ENCODE data around the gene TSPAN11.
A peak's percentile ranks its signal among the peaks of the same experiment; 100 is the strongest.

Gene TSPAN11

GRCh38 chr12:30953951-30954751, 27.6 kb downstream of the TSPAN11 start:
- FAIRE-seq (no peak), DNase-seq (ENCODE audit: insufficient read length, low spot score) (no peak)

DNA sequence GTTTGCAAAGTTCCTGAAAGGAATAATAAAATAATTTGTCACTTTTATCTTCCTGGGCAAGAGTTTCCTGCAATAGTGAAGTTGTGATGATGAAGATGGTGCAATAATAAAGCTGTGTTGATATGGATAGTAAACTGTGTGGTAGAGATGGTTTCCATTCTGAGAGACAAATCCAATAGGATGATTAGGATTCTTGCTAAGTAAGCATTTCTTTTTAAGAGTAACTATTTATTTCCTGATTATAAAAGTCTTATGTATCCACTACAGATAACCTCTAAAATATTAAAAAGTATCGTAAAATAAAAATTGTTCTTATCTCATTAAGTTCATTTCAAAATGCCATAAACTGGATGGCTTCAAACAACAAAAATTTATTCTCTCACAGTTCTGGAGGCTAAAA, 28.7 kb downstream of the TSPAN11 start:
- FAIRE-seq (no peak), DNase-seq (ENCODE audit: insufficient read length, low spot score) (no peak)

DNA sequence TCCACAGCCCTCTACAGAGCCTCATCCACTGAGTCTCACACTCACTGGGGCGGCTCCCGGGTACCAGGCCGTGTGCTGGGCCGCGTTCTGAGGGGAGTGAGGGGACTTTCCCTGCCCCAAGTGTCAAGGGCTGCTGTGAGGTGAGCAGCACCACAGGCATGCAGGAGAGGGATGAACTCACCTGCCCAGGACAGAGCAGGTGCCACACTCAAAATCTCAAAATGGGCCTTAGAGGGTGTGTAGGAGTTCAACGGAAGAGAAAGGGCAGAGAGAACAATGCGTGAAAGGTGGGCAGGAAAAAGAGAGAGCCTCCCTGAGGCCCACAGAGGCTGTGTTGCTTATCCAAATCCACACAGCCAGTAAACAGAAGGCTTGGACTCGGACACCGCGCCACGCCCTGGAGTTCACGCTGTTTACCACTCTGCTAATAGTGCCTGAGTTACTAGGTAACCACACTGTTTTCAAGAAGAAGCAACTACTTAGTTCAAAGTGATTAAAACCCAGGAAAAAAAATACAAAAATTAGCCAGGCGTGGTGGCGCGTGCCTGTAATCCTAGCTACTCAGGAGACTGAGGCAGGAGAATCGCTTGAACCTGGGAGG, 32.7 kb downstream of the TSPAN11 start:
- FAIRE-seq (no peak), DNase-seq (ENCODE audit: insufficient read length, low spot score) (no peak)

DNA sequence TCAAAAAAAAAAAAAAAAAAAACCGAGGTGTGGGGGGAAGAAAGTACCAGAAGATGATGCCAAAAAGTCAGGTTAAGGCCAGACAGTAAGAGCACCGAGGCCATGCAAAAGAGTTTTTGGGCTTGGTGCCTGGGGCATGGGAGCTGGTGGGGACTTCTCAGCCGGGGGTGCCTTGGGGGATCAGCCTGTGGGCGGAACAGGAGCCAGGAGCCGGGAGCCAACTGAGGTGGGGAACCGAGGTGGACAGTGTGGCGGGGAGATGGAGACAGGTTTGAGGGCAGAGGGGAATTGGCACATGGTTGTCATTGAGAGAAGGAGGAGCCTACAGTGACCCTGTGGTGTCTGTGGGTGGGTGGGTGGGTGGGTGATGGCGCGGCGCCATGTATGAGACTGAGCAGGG, 33.2 kb downstream of the TSPAN11 start:
- DNase-seq (ENCODE audit: insufficient read length, low spot score) (no peak), FAIRE-seq (no peak)

DNA sequence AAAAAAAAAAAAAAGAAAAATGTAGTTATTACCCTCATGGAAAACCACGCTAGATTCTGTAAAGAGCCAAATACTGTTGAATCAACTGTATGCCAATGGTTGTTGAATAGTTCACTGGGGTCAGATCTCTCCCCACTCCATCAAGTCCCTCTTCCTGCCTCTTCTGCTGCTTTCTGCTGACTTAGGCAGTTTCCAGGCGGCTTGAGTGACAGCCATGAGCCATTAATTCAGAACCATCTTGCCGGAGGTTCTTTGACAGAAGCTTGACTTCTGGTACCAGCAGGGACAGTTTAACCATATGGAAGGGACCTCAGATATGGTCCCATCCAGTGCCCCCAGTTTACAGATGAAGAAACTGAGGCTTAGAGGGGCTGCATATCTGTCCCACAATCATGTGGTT, 34.5 kb downstream of the TSPAN11 start:
- FAIRE-seq = no peak

DNA sequence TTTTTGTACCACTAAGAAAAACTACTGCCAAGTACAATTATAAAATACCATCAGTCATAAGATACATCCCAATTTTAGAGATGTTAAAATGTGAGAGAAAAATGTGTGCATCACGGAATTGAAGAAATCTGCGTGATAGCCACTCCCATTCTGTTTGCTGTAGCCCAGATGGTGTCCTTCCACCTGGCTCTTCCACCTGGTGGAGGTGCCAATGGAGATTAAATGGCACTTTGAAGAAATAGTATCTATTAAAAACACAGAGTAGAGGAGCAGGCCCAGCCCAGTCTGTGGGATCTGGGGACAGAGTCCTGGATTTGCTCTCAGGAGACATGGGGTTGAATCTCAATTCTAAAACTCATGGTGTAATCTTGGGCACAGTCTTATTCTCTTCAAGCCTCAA, 35.5 kb downstream of the TSPAN11 start:
- FAIRE-seq = no peak
- DNase-seq (ENCODE audit: insufficient read length, low spot score) = no peak

More for the DNA sequence above, 34.5 kb downstream of the TSPAN11 start:
- DNase-seq (ENCODE audit: insufficient read length, low spot score) = no peak

- no peak for FAIRE-seq
- no peak for DNase-seq (ENCODE audit: insufficient read length, low spot score)
Observed at GRCh38 chr12:30963709-30964564, 37.4 kb downstream of the TSPAN11 start.

DNA sequence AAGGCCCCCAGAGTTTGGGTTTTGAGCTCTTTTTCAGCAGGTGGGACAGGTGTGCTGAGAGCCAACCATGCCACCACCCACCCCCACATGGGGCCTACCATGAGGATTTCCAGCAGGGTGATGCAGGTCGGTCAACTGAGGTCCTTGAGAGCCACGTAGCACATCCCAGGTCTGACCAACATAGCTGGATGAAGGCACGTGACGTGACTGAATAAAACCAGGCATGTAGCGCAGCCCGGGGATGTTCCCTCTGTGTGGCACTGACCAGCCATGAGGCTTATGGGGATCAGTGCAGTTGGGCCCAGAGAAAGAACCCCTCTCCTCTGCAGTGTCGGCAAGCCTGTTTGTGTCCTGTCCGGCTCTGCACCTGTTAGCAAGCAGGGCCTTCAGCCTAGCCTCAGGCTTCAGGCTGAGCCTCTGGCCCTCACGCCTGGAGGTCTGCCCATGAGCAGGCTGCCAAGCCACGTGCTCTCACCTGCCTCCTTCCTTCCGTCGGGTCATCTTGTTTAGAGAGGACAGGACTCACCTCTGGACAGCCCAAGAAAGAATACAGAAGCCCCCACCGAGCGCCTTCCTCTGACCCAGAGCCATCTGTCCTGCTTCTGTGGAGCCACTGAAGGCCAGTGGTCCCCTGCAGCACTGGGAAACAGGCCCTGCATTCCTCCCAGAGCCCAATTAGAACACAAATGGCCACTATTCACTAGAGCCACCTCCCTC, 38.5 kb downstream of the TSPAN11 start:
- DNase-seq (ENCODE audit: insufficient read length, low spot score) = no peak

DNA sequence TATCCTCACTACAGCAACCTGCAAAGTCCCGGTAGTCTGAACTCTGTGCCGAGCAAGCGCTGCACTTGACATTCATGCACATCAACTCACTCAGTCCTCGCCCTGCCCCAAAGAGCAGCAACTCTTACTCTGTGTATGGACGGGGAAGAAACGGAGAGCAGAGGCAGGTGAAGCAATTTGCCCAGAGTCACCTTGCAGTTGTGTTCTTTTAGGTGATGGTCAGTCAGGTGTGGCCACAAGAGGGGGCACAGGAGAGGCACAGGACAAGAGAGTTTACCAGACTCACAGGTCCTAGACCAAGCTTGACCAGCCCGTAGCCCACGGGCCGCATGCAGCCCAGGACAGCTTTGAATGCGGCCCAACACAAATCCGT, 39.1 kb downstream of the TSPAN11 start:
- DNase-seq (ENCODE audit: insufficient read length, low spot score) (peak; percentile 33), FAIRE-seq (peak; percentile 16)

More for the DNA sequence above, 38.5 kb downstream of the TSPAN11 start:
- peak; percentile 42 for FAIRE-seq

- no peak for DNase-seq (ENCODE audit: insufficient read length, low spot score)
- FAIRE-seq = no peak
Observed at GRCh38 chr12:30967026-30967425, 40.5 kb downstream of the TSPAN11 start.

DNA sequence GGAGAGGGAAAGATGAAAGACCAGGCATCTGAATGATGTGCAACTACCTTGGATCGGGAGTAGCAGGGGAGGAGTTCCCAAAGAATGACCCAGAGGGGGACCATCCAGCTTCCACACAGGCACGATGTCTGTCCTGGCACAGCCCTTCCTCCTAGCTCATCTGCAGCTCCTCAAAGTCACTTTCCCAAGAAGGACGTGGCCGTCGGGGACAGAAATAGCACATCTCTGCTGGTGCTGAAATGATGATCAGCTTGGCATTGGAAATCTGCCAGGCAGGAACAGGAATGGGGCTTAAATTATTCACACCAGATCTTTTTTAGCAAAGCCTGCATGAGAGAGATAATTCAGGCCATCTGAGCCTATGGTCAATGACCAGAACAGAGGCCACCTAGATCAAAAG, 41.7 kb downstream of the TSPAN11 start:
- FAIRE-seq = no peak
- no peak for DNase-seq (ENCODE audit: insufficient read length, low spot score)

DNA sequence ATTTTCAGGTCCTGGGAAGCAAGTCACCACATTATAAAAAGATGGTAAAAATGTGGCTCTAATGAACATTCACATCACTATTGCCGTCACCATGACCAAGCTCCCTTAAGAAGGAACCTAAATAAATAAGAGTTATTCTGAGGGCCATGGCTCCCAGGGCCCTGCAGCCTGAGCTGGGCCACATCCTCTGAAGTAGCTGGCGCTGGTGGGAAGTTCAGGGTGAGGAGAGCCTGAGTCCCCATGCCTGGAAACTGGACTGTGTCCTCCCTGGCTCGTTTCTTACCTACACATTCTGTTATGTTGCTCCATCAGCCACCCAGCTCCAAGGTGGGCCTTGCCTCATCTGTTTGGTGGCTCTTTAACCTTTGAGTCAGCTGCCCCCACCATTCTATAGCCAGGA, 42.5 kb downstream of the TSPAN11 start:
- DNase-seq (ENCODE audit: insufficient read length, low spot score) (no peak), FAIRE-seq (no peak)

- DNase-seq (ENCODE audit: insufficient read length, low spot score) (no peak), FAIRE-seq (no peak)
Observed at GRCh38 chr12:30969606-30970395, 43.3 kb downstream of the TSPAN11 start.

- DNase-seq (ENCODE audit: insufficient read length, low spot score) (no peak), FAIRE-seq (no peak)
Observed at GRCh38 chr12:30970559-30971197, 44.1 kb downstream of the TSPAN11 start.

DNA sequence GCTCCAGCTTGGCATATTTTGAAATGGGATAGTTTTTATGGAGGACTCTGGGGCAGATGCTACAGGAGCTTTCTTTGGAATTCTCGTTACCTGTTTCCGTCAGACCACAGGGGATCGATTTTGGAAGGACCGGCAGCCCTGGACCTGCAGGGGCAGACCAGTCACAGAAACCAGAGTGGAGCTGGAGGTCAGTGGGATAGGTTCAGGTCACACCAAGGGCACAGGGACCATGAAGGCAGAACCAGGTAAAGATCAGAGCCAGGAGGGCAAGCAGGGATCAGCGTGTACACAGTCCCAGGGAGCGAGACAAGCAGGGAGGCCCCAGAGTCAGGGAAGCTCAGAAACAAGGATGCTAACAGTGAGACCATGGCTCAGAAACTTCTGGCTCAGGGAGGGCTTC, 45.5 kb downstream of the TSPAN11 start:
- FAIRE-seq (no peak), DNase-seq (ENCODE audit: insufficient read length, low spot score) (no peak)

GRCh38 chr12:30973175-30973574, 46.6 kb downstream of the TSPAN11 start:
- FAIRE-seq (no peak), DNase-seq (ENCODE audit: insufficient read length, low spot score) (no peak)

- no peak for DNase-seq (ENCODE audit: insufficient read length, low spot score)
- FAIRE-seq = no peak
Observed at GRCh38 chr12:30973830-30974229, 47.3 kb downstream of the TSPAN11 start.

DNA sequence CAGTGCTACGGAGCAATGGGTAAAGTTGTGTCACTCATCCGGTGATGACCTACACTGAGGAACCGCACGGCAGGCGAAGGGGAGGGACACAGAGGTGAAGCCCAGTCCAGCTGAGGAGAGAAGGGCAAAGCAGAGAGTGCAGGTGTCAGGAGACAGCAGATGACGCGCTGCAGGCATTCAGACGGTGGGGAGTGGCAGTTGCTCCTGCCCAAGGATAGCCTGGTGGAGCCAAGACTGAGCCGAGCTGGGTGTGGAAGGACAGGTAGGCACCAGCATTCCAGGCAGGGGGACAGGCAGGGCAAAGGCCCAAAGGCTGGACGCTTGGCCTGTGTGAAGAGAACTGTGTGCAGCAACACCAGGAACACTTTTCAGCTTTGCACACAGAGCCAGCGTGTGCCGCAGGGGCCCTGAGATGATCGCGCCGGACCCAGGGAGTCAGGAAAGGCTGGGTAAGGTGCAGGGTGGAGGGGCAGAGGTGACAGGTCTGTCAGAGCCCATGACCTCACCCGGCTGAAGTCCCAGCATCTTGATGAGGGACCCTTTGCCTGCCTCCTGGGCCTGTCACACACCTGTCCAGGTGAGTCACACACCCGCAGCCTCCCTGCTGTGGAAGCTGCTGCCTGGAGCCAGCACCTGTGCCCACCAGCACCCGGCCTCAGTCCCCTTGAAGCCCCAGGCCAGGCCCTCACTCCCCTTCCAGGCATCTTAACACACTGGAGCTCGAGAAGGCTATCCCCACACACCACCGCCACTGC, 48.4 kb downstream of the TSPAN11 start:
- no peak for FAIRE-seq

DNA sequence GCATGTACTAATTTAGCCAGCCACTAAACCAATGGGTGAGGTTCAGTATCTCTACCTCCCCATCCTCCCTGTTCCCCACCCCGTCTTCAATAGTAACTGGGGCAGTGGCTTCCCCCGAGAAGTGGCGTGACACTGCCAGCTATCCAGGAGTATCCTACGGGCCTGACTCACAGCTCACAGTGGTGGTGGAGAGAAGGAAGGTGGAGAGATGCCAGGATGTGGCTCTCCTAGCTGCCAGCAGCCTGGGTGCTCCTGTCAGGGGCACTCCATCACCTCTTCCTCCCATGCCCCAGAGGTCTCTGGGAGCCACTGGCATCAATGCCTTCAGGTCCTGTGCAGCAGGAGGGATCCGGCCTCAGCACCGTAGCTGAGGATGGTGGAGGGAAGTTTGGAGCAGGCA, 49.0 kb downstream of the TSPAN11 start:
- DNase-seq (ENCODE audit: insufficient read length, low spot score) (no peak), FAIRE-seq (no peak)

More for the DNA sequence above, 48.4 kb downstream of the TSPAN11 start:
- no peak for DNase-seq (ENCODE audit: insufficient read length, low spot score)

Measured in HTR-8/SVneo (cell line).